ENCODE data around the gene LIN7B. TPM values are rescaled to one million over a fixed set of nuclear protein-coding genes. Genes with fewer than 3 reads are reported as not detected.

The LIN7B gene
- total and polyA plus RNA-seq, 2 of the 8 experiments (the other 6 are each of a cell fraction or from before 2014, with no cell fraction given) = 4.1 to 4.2 TPM

GRCh38 chr19:49119411-49120324, 5.5 kb downstream of the LIN7B start, which contains the start of gene PPFIA3 (continued):
- TF ChIP-seq NRF1 (IDR thresholded peaks at IDR 0.05; ENCODE audit: low read depth, low read length) = no peak
- TF ChIP-seq SUZ12 (IDR thresholded peaks at IDR 0.05; ENCODE audit: low read length) = peak; percentile 55
- no peak for TF ChIP-seq CREB1 (IDR thresholded peaks at IDR 0.05)
- no peak for TF ChIP-seq EP300 (IDR thresholded peaks at IDR 0.05; ENCODE audit: borderline replicate concordance in 1 of 2, low read depth in 2 of 2, low read length in 2 of 2)
- no peak for TF ChIP-seq GABPA (IDR thresholded peaks at IDR 0.05; ENCODE audit: borderline replicate concordance, insufficient read depth, low read length)
- no peak; the same call in 1 of the 2 replicates for TF ChIP-seq RBBP5 (IDR thresholded peaks at IDR 0.05; ENCODE audit: borderline replicate concordance, low read depth, low read length)
- no peak for TF ChIP-seq ZNF274 (IDR thresholded peaks at IDR 0.05; ENCODE audit: borderline replicate concordance, extremely low read depth, low read length)
- TF ChIP-seq HDAC6 (IDR thresholded peaks at IDR 0.05; ENCODE audit: low read depth, low read length) = no peak
- no peak for TF ChIP-seq JUND (IDR thresholded peaks at IDR 0.05; ENCODE audit: low read length)
- TF ChIP-seq SRF (IDR thresholded peaks at IDR 0.05; ENCODE audit: low read depth, low read length) = no peak
- no peak for TF ChIP-seq RFX5 (IDR thresholded peaks at IDR 0.05; ENCODE audit: borderline replicate concordance, low read depth, low read length)
- no peak for TF ChIP-seq POU5F1 (IDR thresholded peaks at IDR 0.05; ENCODE audit: low read depth, low read length)
- peak; percentile 58; the same call in 1 of the 2 replicates for TF ChIP-seq KDM1A (IDR thresholded peaks at IDR 0.05; ENCODE audit: borderline replicate concordance, low read length)
- TF ChIP-seq RXRA (IDR thresholded peaks at IDR 0.05; ENCODE audit: insufficient read depth, low read depth, low read length) = no peak
- no peak for TF ChIP-seq NANOG (IDR thresholded peaks at IDR 0.05; ENCODE audit: insufficient read depth, low read depth, low read length, poor library complexity, severe bottlenecking)
- peak; percentile 45 for TF ChIP-seq EZH2 (IDR thresholded peaks at IDR 0.05; ENCODE audit: low read depth, low read length, severe bottlenecking)
- no peak for TF ChIP-seq JUN (IDR thresholded peaks at IDR 0.05; ENCODE audit: low read depth, low read length)
- no peak for TF ChIP-seq BACH1 (IDR thresholded peaks at IDR 0.05; ENCODE audit: low read length)
- TF ChIP-seq CBX8 (IDR thresholded peaks at IDR 0.05; ENCODE audit: borderline replicate concordance, low read depth, low read length) = no peak
